Uterus (tissue), 4 donors: ENCODE results near the gene FCN3. TPM values are rescaled to one million over a fixed set of nuclear protein-coding genes. Genes with fewer than 3 reads are reported as not detected.
A peak's percentile ranks its signal among the peaks of the same experiment; 100 is the strongest.

Source experiments
- DNase-seq, 2 donors: peaks; one replicate each; pipeline ENCODE4 v3.0.0-alpha.2; 2019 to 2020
- H3K27ac ChIP-seq, 2 donors: fragments of 200-600 bp; sonication (generic); 1 replicate in 1 of 2; 2 replicates in 1 of 2; pipeline ENCODE4 v1.5.1; 2016 to 2018
- H3K27me3 ChIP-seq, 2 donors: fragments of 200-600 bp; sonication (generic); one replicate each; pipeline ENCODE4 v1.5.1; 2018 to 2019; ENCODE audit warnings: control low read depth in 1 of 2
- H3K36me3 ChIP-seq, 2 donors: fragments of 200-600 bp; sonication (generic); one replicate each; pipeline ENCODE4 v1.5.1; 2019; ENCODE audit warnings: control low read depth in 1 of 2
- H3K4me1 ChIP-seq, 2 donors: fragments of 200-600 bp; sonication (generic); one replicate each; pipeline ENCODE4 v1.5.1; 2018 to 2019; ENCODE audit warnings: control low read depth in 1 of 2
- H3K4me3 ChIP-seq, 2 donors: fragments of 200-600 bp; sonication (generic); 1 replicate in 1 of 2; 2 replicates in 1 of 2; pipeline ENCODE4 v1.5.1; 2018 to 2019; ENCODE audit warnings: mild to moderate bottlenecking in 1 of 2
- H3K9me3 ChIP-seq, 2 donors: fragments of 200-600 bp; sonication (generic); one replicate each; pipeline ENCODE4 v1.5.1; 2019; ENCODE audit warnings: control low read depth in 1 of 2
- POLR2A ChIP-seq, 2 donors: fragments of 450-650 bp; IDR thresholded peaks; one replicate each; pipeline ENCODE4 v1.6.1; 2016; ENCODE audit warnings: antibody characterized with exemption in 2 of 2, mild to moderate bottlenecking in 1 of 2, moderate library complexity in 1 of 2
- intact Hi-C: fragments of 100-400 bp; cut with DNase I; formaldehyde crosslinking; loops from one replicate; pipeline ENCODE4 v1.15.1; 2023; ENCODE audit warnings: low total_unique reads
- total RNA-seq, 4 donors: library from RNA; depleted of rRNA in 3 of 4; stranded (reverse); fragments of >200 nt in 3 of 4; gene quantifications; one replicate each; pipeline versions ENCODE4 v1.1.0 to v1.2.4, GENCODE V29; 2014 to 2023
- TF ChIP-seq, protein P1 (sequence below), 4 experiments: fragments of 200-600 bp in 2 of 4; fragments of 450-650 bp in 2 of 4; sonication (generic) in 2 of 4; IDR thresholded peaks; one replicate each; pipeline ENCODE4 v1.5.1; 2016 to 2019; ENCODE audit warnings: antibody characterized with exemption in 4 of 4, mild to moderate bottlenecking in 2 of 4, moderate library complexity in 1 of 4
- donor health status: DM: yes; HTN: yes; CAD: no.

Gene FCN3
- total RNA-seq, 4 donors from 2014 or later: 2.1 to 4.7 (median 2.4) TPM; not detected in 1

- TF ChIP-seq, protein P1, sequence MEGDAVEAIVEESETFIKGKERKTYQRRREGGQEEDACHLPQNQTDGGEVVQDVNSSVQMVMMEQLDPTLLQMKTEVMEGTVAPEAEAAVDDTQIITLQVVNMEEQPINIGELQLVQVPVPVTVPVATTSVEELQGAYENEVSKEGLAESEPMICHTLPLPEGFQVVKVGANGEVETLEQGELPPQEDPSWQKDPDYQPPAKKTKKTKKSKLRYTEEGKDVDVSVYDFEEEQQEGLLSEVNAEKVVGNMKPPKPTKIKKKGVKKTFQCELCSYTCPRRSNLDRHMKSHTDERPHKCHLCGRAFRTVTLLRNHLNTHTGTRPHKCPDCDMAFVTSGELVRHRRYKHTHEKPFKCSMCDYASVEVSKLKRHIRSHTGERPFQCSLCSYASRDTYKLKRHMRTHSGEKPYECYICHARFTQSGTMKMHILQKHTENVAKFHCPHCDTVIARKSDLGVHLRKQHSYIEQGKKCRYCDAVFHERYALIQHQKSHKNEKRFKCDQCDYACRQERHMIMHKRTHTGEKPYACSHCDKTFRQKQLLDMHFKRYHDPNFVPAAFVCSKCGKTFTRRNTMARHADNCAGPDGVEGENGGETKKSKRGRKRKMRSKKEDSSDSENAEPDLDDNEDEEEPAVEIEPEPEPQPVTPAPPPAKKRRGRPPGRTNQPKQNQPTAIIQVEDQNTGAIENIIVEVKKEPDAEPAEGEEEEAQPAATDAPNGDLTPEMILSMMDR (IDR thresholded peaks at IDR 0.05): peak in 1 of 4 experiments; percentile 19
- TF ChIP-seq POLR2A (IDR thresholded peaks at IDR 0.05): no peak
- Histone ChIP-seq H3K27ac (no peak overlapping the region), H3K4me1 (peaks cover 3 to 8% of the 10 kb centered on the region in 2 donors), H3K9me3 (no peaks in the 10 kb centered on the region), H3K27me3 (no peaks in the 10 kb centered on the region), H3K36me3 (no peaks in the 10 kb centered on the region), H3K4me3 (no peak overlapping the region)
- intact Hi-C loops: no loop called here
- DNase-seq: no peak
Measured at GRCh38 chr1:27372022-27372807, 2.4 kb downstream of the FCN3 start.

DNA sequence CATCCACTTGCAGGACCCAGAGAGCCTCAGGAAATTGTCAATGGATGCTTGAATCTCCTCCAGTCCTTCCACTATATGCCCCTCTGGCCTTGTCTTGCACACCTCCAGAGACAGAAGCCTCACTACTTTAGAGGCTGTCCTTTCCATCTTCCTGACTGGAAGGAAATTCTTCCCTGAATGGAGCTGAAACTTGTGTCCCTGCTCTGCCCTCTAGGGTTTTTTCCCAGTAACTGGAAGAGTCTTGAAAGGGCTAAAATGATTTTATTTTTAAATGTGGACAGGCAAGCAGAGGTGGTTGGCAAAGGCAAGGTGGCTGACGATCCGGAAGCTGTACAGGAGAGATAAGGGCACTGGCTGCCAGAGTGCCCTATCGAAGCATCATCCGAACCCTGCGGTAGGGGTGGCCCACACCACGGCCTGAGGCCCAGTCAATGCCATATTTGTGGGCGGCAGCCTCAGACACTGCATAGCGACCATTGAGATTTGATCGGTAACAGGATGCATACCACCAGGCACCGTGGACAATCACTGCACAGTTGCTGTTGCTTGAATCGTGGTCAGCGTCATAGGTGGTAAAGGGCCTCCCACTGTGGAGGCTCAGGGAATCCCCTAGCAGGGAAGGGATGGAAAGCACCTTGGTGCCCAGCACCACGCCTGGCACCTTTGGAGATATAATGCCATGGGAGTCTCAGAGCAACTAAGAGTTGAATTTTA, 5.6 kb downstream of the FCN3 start:
- intact Hi-C loops: no loop called here
- Histone ChIP-seq H3K27me3 (no peaks in the 10 kb centered on the region), H3K27ac (no peak overlapping the region), H3K4me1 (peaks cover 10 to 22% of the 10 kb centered on the region in 2 donors), H3K9me3 (no peaks in the 10 kb centered on the region), H3K36me3 (no peaks in the 10 kb centered on the region), H3K4me3 (no peak overlapping the region)
- no peak for TF ChIP-seq POLR2A (IDR thresholded peaks at IDR 0.05)
- TF ChIP-seq, protein P1 (IDR thresholded peaks at IDR 0.05): no peak
- no peak for DNase-seq

DNA sequence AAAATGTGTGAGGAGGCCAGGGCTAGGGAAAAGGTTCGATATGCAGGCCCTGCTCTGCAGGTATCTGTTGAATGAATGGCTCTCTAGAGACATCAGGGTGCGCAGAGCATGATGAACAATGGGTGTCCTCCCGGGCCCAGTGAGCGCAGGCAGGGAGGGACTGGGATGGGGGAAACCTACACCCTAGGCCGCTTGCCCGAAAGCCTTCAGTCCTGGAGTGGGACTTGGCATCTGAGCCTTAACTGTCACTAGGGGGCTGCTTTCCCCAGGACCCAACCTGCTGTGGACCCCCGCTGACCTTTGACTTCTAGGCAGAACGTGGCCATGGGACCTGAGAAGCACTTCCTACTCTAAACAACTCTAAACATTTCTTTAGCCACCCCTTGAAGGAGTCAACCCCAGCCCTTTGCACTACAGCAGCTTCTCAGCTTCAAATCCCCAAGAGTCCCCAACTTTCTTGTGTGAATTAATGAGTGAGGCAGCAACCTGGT, 7.4 kb downstream of the FCN3 start:
- H3K9me3 ChIP-seq: no peaks in the 10 kb centered on the region
- TF ChIP-seq, protein P1 (IDR thresholded peaks at IDR 0.05): no peak
- no peak for TF ChIP-seq POLR2A (IDR thresholded peaks at IDR 0.05)
- H3K4me1 ChIP-seq: peaks cover 10 to 22% of the 10 kb centered on the region in 2 donors
- intact Hi-C loops: no loop called here
- H3K36me3 ChIP-seq: no peaks in the 10 kb centered on the region
- H3K27me3 ChIP-seq: no peaks in the 10 kb centered on the region
- H3K27ac ChIP-seq: peak overlapping the region; percentile 96
- peak overlapping the region; percentile 59 to 64 for H3K4me3 ChIP-seq
- no peak for DNase-seq

DNA sequence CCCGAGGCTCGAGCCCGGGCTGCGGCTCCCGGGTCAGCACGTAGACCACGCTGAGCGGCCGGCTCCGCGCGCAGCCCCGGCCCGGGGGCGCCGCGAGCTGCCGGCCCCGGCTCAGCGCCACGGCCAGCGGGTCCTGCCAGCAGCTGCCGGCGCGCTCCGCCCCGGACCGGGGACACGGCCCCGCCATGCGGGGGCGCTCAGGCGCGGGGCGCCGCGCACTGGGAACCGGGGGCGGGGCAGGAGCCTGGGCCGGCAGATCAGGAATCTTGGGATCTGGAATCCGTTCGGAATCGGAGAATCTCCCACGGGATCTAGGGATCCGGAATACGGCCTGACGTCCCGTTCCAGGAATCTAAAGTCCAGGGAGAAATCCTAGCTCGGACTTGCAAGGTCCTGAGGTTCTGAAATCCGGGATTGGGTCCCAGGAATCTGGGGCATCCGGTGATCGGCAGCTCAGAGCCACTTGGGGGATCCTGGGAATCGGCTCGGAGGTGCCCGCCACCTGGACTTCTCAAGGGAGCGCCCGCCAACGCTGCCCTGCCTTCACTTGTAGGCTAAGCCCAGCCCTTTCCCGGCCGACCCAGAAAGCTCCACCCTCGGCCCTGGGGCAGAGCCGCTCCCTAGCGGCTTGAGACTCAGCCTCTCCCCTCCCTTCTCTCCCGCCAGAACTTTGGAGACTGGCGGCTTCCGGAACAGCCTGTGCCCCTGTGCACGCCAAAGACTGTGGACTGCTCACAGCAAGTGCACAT, 8.0 kb downstream of the FCN3 start, which contains the start of gene MAP3K6:
Gene MAP3K6 (minus strand): TSS at position 551 of the 749 bp plus-strand sequence. CDS start 364 bp downstream, at position 187.
- DNase-seq: peak; percentile 89
- Histone ChIP-seq H3K27ac (peak within 1 kb of the TSS; percentile 96), H3K9me3 (no peaks in the 10 kb centered on the region), H3K27me3 (no peaks in the 10 kb centered on the region), H3K4me1 (peaks cover 10 to 22% of the 10 kb centered on the region in 2 donors), H3K36me3 (no peaks in the 10 kb centered on the region), H3K4me3 (peak within 1 kb of the TSS; percentile 59 to 64)
- intact Hi-C loops: no loop called here
- peak; percentile 80 to 81 for TF ChIP-seq POLR2A (IDR thresholded peaks at IDR 0.05)
- TF ChIP-seq, protein P1 (IDR thresholded peaks at IDR 0.05): peak in 3 of 4 experiments; percentile 39 to 48 (median 44)
